Activated B cell treated with CpG ODN at 0.5 μM for 24 hours (primary cell): Measurements from ENCODE around the gene RAD51B. TPM values are rescaled to one million over a fixed set of nuclear protein-coding genes. Genes with fewer than 3 reads are reported as not detected.
"Not testable (repeated sequence)": the region's sequence is repeated elsewhere in the genome, so short reads cannot be mapped to it uniquely, and the experiment has no call there.

Source experiments
- ATAC-seq: fragments of 200-7000 bp; cut with Tn5 transposase; one replicate; pipeline ENCODE4 v1.10.0; 2021; ENCODE audit warnings: low read depth, mild to moderate bottlenecking, moderate library complexity
- CTCF ChIA-PET: fragments of 350-600 bp; sonication (Branson Sonifier 250); formaldehyde crosslinking; loops from one replicate; lab custom pipeline; 2021; ENCODE audit warnings: antibody characterized with exemption; lab: Charles Lee
- POLR2A ChIA-PET: fragments of 350-600 bp; sonication (Branson Sonifier 250); formaldehyde crosslinking; loops from one replicate; lab custom pipeline; 2021; ENCODE audit warnings: antibody characterized with exemption; lab: Charles Lee
- DNase-seq: peaks from one replicate; pipeline ENCODE4 v3.0.0; 2022
- H3K27ac Mint-ChIP-seq: one replicate; pipeline ENCODE4 v1.8.0; 2020; ENCODE audit warnings: mixed read lengths
- H3K27me3 Mint-ChIP-seq: one replicate; pipeline ENCODE4 v1.8.0; 2021; ENCODE audit warnings: mixed read lengths
- H3K36me3 Mint-ChIP-seq: one replicate; pipeline ENCODE4 v1.8.0; 2021; ENCODE audit warnings: low read depth, mixed read lengths
- H3K4me1 Mint-ChIP-seq: one replicate; pipeline ENCODE4 v1.8.0; 2021; ENCODE audit warnings: mixed read lengths
- H3K4me3 Mint-ChIP-seq: one replicate; pipeline ENCODE4 v1.8.0; 2020; ENCODE audit warnings: mild to moderate bottlenecking, mixed read lengths
- H3K9me3 Mint-ChIP-seq: one replicate; pipeline ENCODE4 v1.8.0; 2020; ENCODE audit warnings: mixed read lengths
- intact Hi-C: fragments of 100-400 bp; cut with micrococcal nuclease; formaldehyde crosslinking; loops from one replicate; pipeline ENCODE4 v1.15.1; 2024
- total RNA-seq: library from RNA; stranded (reverse); gene quantifications from 2 replicates; pipeline ENCODE4 v1.2.3, GENCODE V29; 2022
- TF ChIP-seq, protein P1 (sequence below): fragments of 200-600 bp; IDR thresholded peaks from one replicate; pipeline ENCODE4 v1.8.0; 2022; ENCODE audit warnings: antibody characterized with exemption, mild to moderate bottlenecking

The RAD51B gene
- total RNA-seq, 1 donor from 2014 or later: 53.9 TPM

DNA sequence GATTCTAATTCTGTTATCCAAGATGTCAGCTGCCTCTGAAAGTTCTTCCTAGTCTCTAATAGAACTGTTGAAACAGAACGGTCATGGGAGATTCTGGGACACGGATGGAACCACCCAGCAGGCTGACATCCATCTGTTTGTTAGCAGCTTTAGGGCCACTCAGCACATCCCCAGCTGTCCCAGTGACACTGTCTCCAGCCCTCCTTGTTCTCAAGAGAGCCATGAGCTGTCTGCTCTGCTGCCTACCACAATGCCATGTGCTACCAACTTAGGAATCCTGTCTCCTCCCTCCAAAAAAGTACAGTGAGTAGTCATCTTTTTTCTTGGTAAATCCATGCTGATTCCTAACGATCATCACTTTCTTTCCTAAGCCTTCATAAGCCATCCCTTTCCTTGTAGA is 842.8 kb downstream of the RAD51B start:
- TF ChIP-seq, protein P1, sequence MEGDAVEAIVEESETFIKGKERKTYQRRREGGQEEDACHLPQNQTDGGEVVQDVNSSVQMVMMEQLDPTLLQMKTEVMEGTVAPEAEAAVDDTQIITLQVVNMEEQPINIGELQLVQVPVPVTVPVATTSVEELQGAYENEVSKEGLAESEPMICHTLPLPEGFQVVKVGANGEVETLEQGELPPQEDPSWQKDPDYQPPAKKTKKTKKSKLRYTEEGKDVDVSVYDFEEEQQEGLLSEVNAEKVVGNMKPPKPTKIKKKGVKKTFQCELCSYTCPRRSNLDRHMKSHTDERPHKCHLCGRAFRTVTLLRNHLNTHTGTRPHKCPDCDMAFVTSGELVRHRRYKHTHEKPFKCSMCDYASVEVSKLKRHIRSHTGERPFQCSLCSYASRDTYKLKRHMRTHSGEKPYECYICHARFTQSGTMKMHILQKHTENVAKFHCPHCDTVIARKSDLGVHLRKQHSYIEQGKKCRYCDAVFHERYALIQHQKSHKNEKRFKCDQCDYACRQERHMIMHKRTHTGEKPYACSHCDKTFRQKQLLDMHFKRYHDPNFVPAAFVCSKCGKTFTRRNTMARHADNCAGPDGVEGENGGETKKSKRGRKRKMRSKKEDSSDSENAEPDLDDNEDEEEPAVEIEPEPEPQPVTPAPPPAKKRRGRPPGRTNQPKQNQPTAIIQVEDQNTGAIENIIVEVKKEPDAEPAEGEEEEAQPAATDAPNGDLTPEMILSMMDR: no peak
- Mint-ChIP-seq H3K9me3 (no peaks in the 10 kb centered on the region), H3K4me1 (peaks cover 48% of the 10 kb centered on the region), H3K4me3 (no peak overlapping the region), H3K27ac (peak overlapping the region; percentile 25), H3K27me3 (no peaks in the 10 kb centered on the region), H3K36me3 (peaks cover 3% of the 10 kb centered on the region)
- no peak for DNase-seq
- CTCF ChIA-PET: no interaction called here
- ATAC-seq: no peak
- POLR2A ChIA-PET: interaction anchor here (2.5 to 2.9 kb wide), 3 partner anchors 21 to 153 kb away, joined by 12 to 15 read pairs (median 12); no protein-coding TSS in a partner anchor
- intact Hi-C loops: no loop called here

DNA sequence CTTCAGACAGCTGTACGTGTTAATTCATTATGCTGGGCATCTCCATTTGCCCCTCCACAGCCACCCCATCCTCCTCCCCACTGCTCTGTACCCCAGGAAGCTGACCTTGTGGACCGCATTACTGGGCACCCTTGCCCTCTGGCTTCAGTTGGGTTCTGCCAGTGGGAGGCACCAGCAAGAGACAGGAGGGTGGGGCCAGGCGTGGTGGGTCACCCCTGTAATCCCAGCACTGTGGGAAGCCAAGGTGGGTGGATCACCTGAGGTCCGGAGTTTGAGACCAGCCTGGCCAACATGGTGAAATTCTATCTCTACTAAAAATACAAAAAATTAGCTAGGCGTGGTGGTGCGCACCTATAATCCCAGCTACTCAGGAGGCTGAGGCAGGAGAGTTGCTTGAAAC is 843.2 kb downstream of the RAD51B start:
- POLR2A ChIA-PET: interaction anchor here (1.2 to 2.9 kb wide), 5 partner anchors 20 to 387 kb away, joined by 4 to 15 read pairs (median 12); partner anchors contain the start of gene ZFP36L1
- not testable (repeated sequence) for H3K9me3 Mint-ChIP-seq

DNA sequence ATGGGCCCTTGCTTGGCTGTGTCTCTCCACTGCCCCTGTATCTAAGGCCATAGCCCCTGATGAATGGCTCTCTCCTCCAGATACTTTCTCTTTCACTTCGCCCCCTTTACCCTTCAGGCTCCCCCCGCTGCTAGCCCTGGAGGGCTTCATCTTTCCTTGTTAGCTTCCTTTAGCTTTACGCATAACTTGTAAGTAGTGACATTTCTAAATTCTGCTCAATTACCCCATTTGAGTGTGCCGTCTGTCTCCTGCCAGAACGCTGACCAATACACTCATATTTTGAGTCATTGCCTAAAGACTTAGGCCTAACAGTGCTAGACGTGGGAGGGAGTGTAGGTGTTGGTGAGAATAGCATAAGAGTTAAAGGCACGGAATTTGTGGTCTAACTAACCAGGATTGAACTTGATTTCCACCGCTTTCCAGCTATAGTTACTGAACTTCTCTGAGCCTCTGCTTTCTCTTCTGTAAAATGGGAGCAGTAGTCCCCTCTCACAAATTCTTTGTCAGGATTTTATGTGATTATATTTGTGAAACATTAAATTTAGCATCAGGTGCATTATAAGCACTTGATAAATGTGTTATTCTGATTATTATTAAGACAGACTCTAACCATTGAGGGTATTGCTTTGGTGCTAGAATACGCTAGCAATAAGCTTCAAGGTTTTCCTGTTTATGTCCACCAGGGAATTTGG is 844.0 kb downstream of the RAD51B start:
- intact Hi-C loops: no loop called here
- POLR2A ChIA-PET: interaction anchor here (0.7 to 4.0 kb wide), 13 partner anchors 9 to 388 kb away, joined by 3 to 15 read pairs (median 4); partner anchors contain the start of gene ZFP36L1
- DNase-seq: no peak
- CTCF ChIA-PET: interaction anchor here (1.2 to 1.3 kb wide), 3 partner anchors 126 to 152 kb away, joined by 3 read pairs; no protein-coding TSS in a partner anchor
- ATAC-seq: peak; percentile 79
- TF ChIP-seq, protein P1: no peak
- peak overlapping the region; percentile 76 for H3K4me3 Mint-ChIP-seq
- peaks cover 4% of the 10 kb centered on the region for H3K36me3 Mint-ChIP-seq
- H3K4me1 Mint-ChIP-seq: peaks cover 52% of the 10 kb centered on the region
- no peaks in the 10 kb centered on the region for H3K9me3 Mint-ChIP-seq
- no peaks in the 10 kb centered on the region for H3K27me3 Mint-ChIP-seq
- peak overlapping the region; percentile 74 for H3K27ac Mint-ChIP-seq

More for the DNA sequence above, 843.2 kb downstream of the RAD51B start:
- H3K36me3 Mint-ChIP-seq, ATAC-seq, DNase-seq, H3K27me3 Mint-ChIP-seq, intact Hi-C loops: not testable (repeated sequence)
- Mint-ChIP-seq H3K27ac (peak overlapping the region; percentile 74), H3K4me1 (peaks cover 48% of the 10 kb centered on the region), H3K4me3 (peak overlapping the region; percentile 76)
- CTCF ChIA-PET: interaction anchor here (1.2 kb wide), 1 partner anchor 153 kb away, joined by 3 read pairs; no protein-coding TSS in a partner anchor

DNA sequence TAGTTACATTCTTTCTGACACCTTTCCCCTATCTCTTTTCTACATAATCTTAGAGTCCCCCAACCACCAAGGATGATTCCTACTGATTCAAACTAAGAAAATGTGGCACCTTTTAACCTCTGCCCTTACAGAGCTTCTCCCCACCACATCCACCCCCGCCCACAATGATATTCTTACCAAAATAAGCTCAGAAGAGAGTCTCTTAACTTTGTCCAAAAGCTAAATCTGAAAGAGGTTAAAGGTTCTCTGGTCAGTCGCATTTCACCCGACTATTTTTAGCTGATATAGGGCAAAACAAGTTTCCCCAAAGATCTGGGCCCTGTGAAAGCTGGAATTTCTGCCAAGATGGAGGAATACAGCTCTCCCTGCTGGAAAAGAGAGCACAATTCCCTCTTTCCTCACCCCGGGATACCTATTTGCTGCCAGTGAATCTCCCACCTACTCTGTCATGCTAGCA is 844.7 kb downstream of the RAD51B start:
- H3K4me1 Mint-ChIP-seq: peaks cover 59% of the 10 kb centered on the region
- H3K36me3 Mint-ChIP-seq: peaks cover 4% of the 10 kb centered on the region
- H3K27me3 Mint-ChIP-seq: no peaks in the 10 kb centered on the region
- H3K9me3 Mint-ChIP-seq: no peaks in the 10 kb centered on the region
- DNase-seq (no peak), ATAC-seq (no peak)
- intact Hi-C loops: no loop called here
- peak overlapping the region; percentile 36 for H3K4me3 Mint-ChIP-seq
- TF ChIP-seq, protein P1: no peak
- H3K27ac Mint-ChIP-seq: peak overlapping the region; percentile 74
- CTCF ChIA-PET: interaction anchor here (0.6 to 1.3 kb wide), 4 partner anchors 14 to 152 kb away, joined by 3 read pairs; no protein-coding TSS in a partner anchor
- POLR2A ChIA-PET: interaction anchor here (0.6 to 4.0 kb wide), 14 partner anchors 8 to 456 kb away, joined by 3 to 15 read pairs (median 4); partner anchors contain the start of gene ZFP36L1

DNA sequence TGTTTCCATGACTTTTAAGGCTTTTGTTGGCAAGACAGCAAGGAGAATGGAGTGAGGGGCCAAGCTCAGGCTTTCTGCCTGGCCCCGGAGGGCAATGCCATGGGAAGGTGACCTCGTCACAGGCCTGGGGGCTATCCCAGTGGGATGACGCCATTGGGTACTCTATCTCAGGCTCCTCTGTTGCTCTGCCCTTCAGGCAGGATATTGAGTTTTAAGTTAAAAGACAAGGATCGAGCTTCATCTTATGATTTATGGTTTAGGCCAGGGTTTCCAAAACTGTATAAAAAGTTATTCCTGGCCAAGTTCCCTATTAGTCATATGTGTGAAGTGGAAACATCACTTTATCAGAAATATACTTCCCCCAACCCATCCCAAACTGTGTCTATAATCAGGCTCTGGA is 845.6 kb downstream of the RAD51B start:
- Mint-ChIP-seq H3K27me3 (no peaks in the 10 kb centered on the region), H3K36me3 (peaks cover 4% of the 10 kb centered on the region), H3K4me3 (no peak overlapping the region), H3K9me3 (no peaks in the 10 kb centered on the region), H3K27ac (no peak overlapping the region), H3K4me1 (peaks cover 68% of the 10 kb centered on the region)
- ChIA-PET POLR2A (interaction anchor here (1.8 to 4.0 kb wide), 3 partner anchors 11 to 159 kb away, joined by 5 to 15 read pairs (median 12); no protein-coding TSS in a partner anchor), CTCF (no interaction called here)
- TF ChIP-seq, protein P1: no peak
- ATAC-seq (no peak), DNase-seq (no peak)
- intact Hi-C loops: no loop called here
